ENCODE results near the gene WSB1.

WSB1 gene

GRCh38 chr17:27345141-27345904 lies 51.4 kb downstream of the WSB1 start:
- peak overlapping the region; percentile 28 for H3K4me3 ChIP-seq (ENCODE audit: insufficient read depth, low read depth, low read length)
- no peaks in the 10 kb centered on the region for H3K4me1 ChIP-seq (ENCODE audit: control insufficient read depth, insufficient read depth, low read length)
- no peaks in the 10 kb centered on the region for H3K36me3 ChIP-seq (ENCODE audit: control insufficient read depth, insufficient read depth, low read length)
- no peaks in the 10 kb centered on the region for H3K9me3 ChIP-seq (ENCODE audit: control insufficient read depth, low read length)
- 3 to 5% methylated on average over 17 of the region's 17 CpGs for WGBS, 2 experiments
- H3K27me3 ChIP-seq (ENCODE audit: control insufficient read depth, insufficient read depth, low read length, poor library complexity, severe bottlenecking), result no peaks in the 10 kb centered on the region
- peak overlapping the region; percentile 68 for H3K27ac ChIP-seq (ENCODE audit: insufficient read depth, low read depth, low read length, poor library complexity, severe bottlenecking)

- Histone ChIP-seq H3K4me3 (ENCODE audit: insufficient read depth, low read depth, low read length) (no peak overlapping the region), H3K9me3 (ENCODE audit: control insufficient read depth, low read length) (no peaks in the 10 kb centered on the region), H3K27ac (ENCODE audit: insufficient read depth, low read depth, low read length, poor library complexity, severe bottlenecking) (no peak overlapping the region), H3K27me3 (ENCODE audit: control insufficient read depth, insufficient read depth, low read length, poor library complexity, severe bottlenecking) (no peaks in the 10 kb centered on the region), H3K36me3 (ENCODE audit: control insufficient read depth, insufficient read depth, low read length) (no peaks in the 10 kb centered on the region), H3K4me1 (ENCODE audit: control insufficient read depth, insufficient read depth, low read length) (no peaks in the 10 kb centered on the region)
- WGBS, 2 experiments, result 93% methylated on average over 8 of the region's 8 CpGs
Observed at GRCh38 chr17:27346228-27346899, 52.5 kb downstream of the WSB1 start.

GRCh38 chr17:27348196-27348595 lies 54.3 kb downstream of the WSB1 start:
- Histone ChIP-seq H3K9me3 (ENCODE audit: control insufficient read depth, low read length) (no peaks in the 10 kb centered on the region), H3K27ac (ENCODE audit: insufficient read depth, low read depth, low read length, poor library complexity, severe bottlenecking) (no peak overlapping the region), H3K4me1 (ENCODE audit: control insufficient read depth, insufficient read depth, low read length) (no peaks in the 10 kb centered on the region), H3K4me3 (ENCODE audit: insufficient read depth, low read depth, low read length) (no peak overlapping the region), H3K36me3 (ENCODE audit: control insufficient read depth, insufficient read depth, low read length) (no peaks in the 10 kb centered on the region), H3K27me3 (ENCODE audit: control insufficient read depth, insufficient read depth, low read length, poor library complexity, severe bottlenecking) (no peaks in the 10 kb centered on the region)
- WGBS, 2 experiments, result 80 to 93% methylated on average over 1 to 2 of the region's 2 CpGs

GRCh38 chr17:27349540-27350021 lies 55.7 kb downstream of the WSB1 start:
- H3K27ac ChIP-seq (ENCODE audit: insufficient read depth, low read depth, low read length, poor library complexity, severe bottlenecking), result no peak overlapping the region
- no peaks in the 10 kb centered on the region for H3K9me3 ChIP-seq (ENCODE audit: control insufficient read depth, low read length)
- H3K4me3 ChIP-seq (ENCODE audit: insufficient read depth, low read depth, low read length), result peak overlapping the region; percentile 39
- WGBS, 2 experiments, result 50 to 51% methylated on average over 34 of the region's 34 CpGs
- H3K36me3 ChIP-seq (ENCODE audit: control insufficient read depth, insufficient read depth, low read length), result no peaks in the 10 kb centered on the region
- H3K27me3 ChIP-seq (ENCODE audit: control insufficient read depth, insufficient read depth, low read length, poor library complexity, severe bottlenecking), result no peaks in the 10 kb centered on the region
- H3K4me1 ChIP-seq (ENCODE audit: control insufficient read depth, insufficient read depth, low read length), result no peaks in the 10 kb centered on the region

- Histone ChIP-seq H3K9me3 (ENCODE audit: control insufficient read depth, low read length) (no peaks in the 10 kb centered on the region), H3K4me3 (ENCODE audit: insufficient read depth, low read depth, low read length) (no peak overlapping the region), H3K27ac (ENCODE audit: insufficient read depth, low read depth, low read length, poor library complexity, severe bottlenecking) (no peak overlapping the region), H3K36me3 (ENCODE audit: control insufficient read depth, insufficient read depth, low read length) (no peaks in the 10 kb centered on the region), H3K27me3 (ENCODE audit: control insufficient read depth, insufficient read depth, low read length, poor library complexity, severe bottlenecking) (no peaks in the 10 kb centered on the region), H3K4me1 (ENCODE audit: control insufficient read depth, insufficient read depth, low read length) (no peaks in the 10 kb centered on the region)
- WGBS, 2 experiments, result 86 to 93% methylated on average over 2 of the region's 2 CpGs
Observed at GRCh38 chr17:27351759-27352158, 57.8 kb downstream of the WSB1 start.

GRCh38 chr17:27352448-27353032 lies 58.6 kb downstream of the WSB1 start:
- H3K4me3 ChIP-seq (ENCODE audit: insufficient read depth, low read depth, low read length), result no peak overlapping the region
- no peaks in the 10 kb centered on the region for H3K36me3 ChIP-seq (ENCODE audit: control insufficient read depth, insufficient read depth, low read length)
- no peak overlapping the region for H3K27ac ChIP-seq (ENCODE audit: insufficient read depth, low read depth, low read length, poor library complexity, severe bottlenecking)
- no peaks in the 10 kb centered on the region for H3K9me3 ChIP-seq (ENCODE audit: control insufficient read depth, low read length)
- no peaks in the 10 kb centered on the region for H3K27me3 ChIP-seq (ENCODE audit: control insufficient read depth, insufficient read depth, low read length, poor library complexity, severe bottlenecking)
- H3K4me1 ChIP-seq (ENCODE audit: control insufficient read depth, insufficient read depth, low read length), result no peaks in the 10 kb centered on the region
- 92 to 96% methylated on average over 6 of the region's 6 CpGs for WGBS, 2 experiments

- Histone ChIP-seq H3K4me1 (ENCODE audit: control insufficient read depth, insufficient read depth, low read length) (no peaks in the 10 kb centered on the region), H3K27me3 (ENCODE audit: control insufficient read depth, insufficient read depth, low read length, poor library complexity, severe bottlenecking) (no peaks in the 10 kb centered on the region), H3K36me3 (ENCODE audit: control insufficient read depth, insufficient read depth, low read length) (no peaks in the 10 kb centered on the region), H3K4me3 (ENCODE audit: insufficient read depth, low read depth, low read length) (peak overlapping the region; percentile 78), H3K27ac (ENCODE audit: insufficient read depth, low read depth, low read length, poor library complexity, severe bottlenecking) (peak overlapping the region; percentile 63), H3K9me3 (ENCODE audit: control insufficient read depth, low read length) (no peaks in the 10 kb centered on the region)
- 47 to 48% methylated on average over 11 of the region's 11 CpGs for WGBS, 2 experiments
Observed at GRCh38 chr17:27353033-27353460, 59.1 kb downstream of the WSB1 start.

- Histone ChIP-seq H3K4me3 (ENCODE audit: insufficient read depth, low read depth, low read length) (peak overlapping the region; percentile 78), H3K27ac (ENCODE audit: insufficient read depth, low read depth, low read length, poor library complexity, severe bottlenecking) (peak overlapping the region; percentile 63), H3K9me3 (ENCODE audit: control insufficient read depth, low read length) (no peaks in the 10 kb centered on the region), H3K36me3 (ENCODE audit: control insufficient read depth, insufficient read depth, low read length) (no peaks in the 10 kb centered on the region), H3K27me3 (ENCODE audit: control insufficient read depth, insufficient read depth, low read length, poor library complexity, severe bottlenecking) (no peaks in the 10 kb centered on the region), H3K4me1 (ENCODE audit: control insufficient read depth, insufficient read depth, low read length) (no peaks in the 10 kb centered on the region)
- 1 to 2% methylated on average over 57 of the region's 57 CpGs for WGBS, 2 experiments
Observed at GRCh38 chr17:27353461-27354050, 59.6 kb downstream of the WSB1 start.

GRCh38 chr17:27354051-27354490 lies 60.2 kb downstream of the WSB1 start:
- no peak overlapping the region for H3K27ac ChIP-seq (ENCODE audit: insufficient read depth, low read depth, low read length, poor library complexity, severe bottlenecking)
- H3K4me3 ChIP-seq (ENCODE audit: insufficient read depth, low read depth, low read length), result peak overlapping the region; percentile 78
- H3K4me1 ChIP-seq (ENCODE audit: control insufficient read depth, insufficient read depth, low read length), result no peaks in the 10 kb centered on the region
- no peaks in the 10 kb centered on the region for H3K9me3 ChIP-seq (ENCODE audit: control insufficient read depth, low read length)
- 42 to 46% methylated on average over 19 of the region's 19 CpGs for WGBS, 2 experiments
- H3K36me3 ChIP-seq (ENCODE audit: control insufficient read depth, insufficient read depth, low read length), result no peaks in the 10 kb centered on the region
- H3K27me3 ChIP-seq (ENCODE audit: control insufficient read depth, insufficient read depth, low read length, poor library complexity, severe bottlenecking), result no peaks in the 10 kb centered on the region

Data from ectodermal cell (in vitro differentiated cells).